AG09309 (cell line): ENCODE data around the gene PDE3B.
A peak's percentile ranks its signal among the peaks of the same experiment; 100 is the strongest.

Source experiments
- DNase-seq: peaks from one replicate; pipeline ENCODE4 v3.0.0-alpha.2; 2010; ENCODE audit warnings: low read depth
- H3K4me3 ChIP-seq: 2 replicates; pipeline ENCODE4 v1.5.1; 2011; ENCODE audit warnings: mild to moderate bottlenecking, low read depth, low read length, moderate library complexity; ENCODE audit not compliant: control insufficient read depth
- CTCF ChIP-seq: IDR thresholded peaks from 2 replicates; pipeline ENCODE4 v1.5.1; 2011; ENCODE audit warnings: mild to moderate bottlenecking, low read depth, low read length, inconsistent platforms; ENCODE audit not compliant: insufficient read depth, control insufficient read depth; ENCODE audit errors: missing control alignments

The PDE3B gene

GRCh38 chr11:14764179-14764578 is 120.6 kb downstream of the PDE3B start:
- H3K4me3 ChIP-seq, result no peak overlapping the region
- no peak for DNase-seq
- TF ChIP-seq CTCF, result no peak

- no peak for DNase-seq
- no peak for TF ChIP-seq CTCF
- H3K4me3 ChIP-seq, result no peak overlapping the region
Observed at GRCh38 chr11:14764579-14765527, 121.2 kb downstream of the PDE3B start.

- DNase-seq, result no peak
- no peak for TF ChIP-seq CTCF
- no peak overlapping the region for H3K4me3 ChIP-seq
Observed at GRCh38 chr11:14766585-14766984, 123.0 kb downstream of the PDE3B start.

- TF ChIP-seq CTCF, result no peak
- no peak for DNase-seq
- no peak overlapping the region for H3K4me3 ChIP-seq
Observed at GRCh38 chr11:14768526-14769188, 125.1 kb downstream of the PDE3B start.

- no peak for DNase-seq
- no peak overlapping the region for H3K4me3 ChIP-seq
- peak; percentile 27 for TF ChIP-seq CTCF
Observed at GRCh38 chr11:14773755-14774154, 130.2 kb downstream of the PDE3B start.

GRCh38 chr11:14774721-14775120 is 131.1 kb downstream of the PDE3B start:
- H3K4me3 ChIP-seq, result no peak overlapping the region
- no peak for TF ChIP-seq CTCF
- no peak for DNase-seq
